H9 (cell line): Measurements from ENCODE around the gene PDZD4. TPM values are rescaled to one million over a fixed set of nuclear protein-coding genes. Genes with fewer than 3 reads are reported as not detected.

Source experiments
- DNase-seq: peaks from one replicate; pipeline ENCODE4 v3.0.0-alpha.2; 2017
- H2AFZ ChIP-seq: one replicate; pipeline ENCODE4 v1.6.1; 2013; ENCODE audit warnings: mild to moderate bottlenecking, low read length, control low read depth, moderate library complexity
- H2AK5ac ChIP-seq: 2 replicates; pipeline ENCODE4 v1.6.1; 2013; ENCODE audit warnings: low read length, control low read depth, mixed read lengths; ENCODE audit not compliant: insufficient read length
- H2BK120ac ChIP-seq: one replicate; pipeline ENCODE4 v1.6.1; 2013; ENCODE audit warnings: low read depth, mild to moderate bottlenecking, low read length, control low read depth, inconsistent platforms; ENCODE audit not compliant: poor library complexity, severe bottlenecking
- H2BK12ac ChIP-seq: 2 replicates; pipeline ENCODE4 v1.6.1; 2013; ENCODE audit warnings: low read length, control low read depth, mixed read lengths, low read depth; ENCODE audit not compliant: insufficient read length
- H2BK15ac ChIP-seq: 2 replicates; pipeline ENCODE4 v1.6.1; 2013; ENCODE audit warnings: low read depth, low read length, control low read depth
- H2BK20ac ChIP-seq: one replicate; pipeline ENCODE4 v1.6.1; 2013; ENCODE audit warnings: low read depth, mild to moderate bottlenecking, low read length, control low read depth, inconsistent platforms; ENCODE audit not compliant: poor library complexity, severe bottlenecking
- H2BK5ac ChIP-seq: 2 replicates; pipeline ENCODE4 v1.6.1; 2013; ENCODE audit warnings: low read length, control low read depth, mixed read lengths; ENCODE audit not compliant: insufficient read length
- H3K14ac ChIP-seq: 2 replicates; pipeline ENCODE4 v1.6.1; 2013; ENCODE audit warnings: low read length, control low read depth; ENCODE audit not compliant: insufficient read depth
- H3K18ac ChIP-seq: 2 replicates; pipeline ENCODE4 v1.6.1; 2013; ENCODE audit warnings: low read depth, mild to moderate bottlenecking, mixed read lengths, low read length, control low read depth; ENCODE audit not compliant: insufficient read length
- H3K23ac ChIP-seq: 2 replicates; pipeline ENCODE4 v1.6.1; 2013; ENCODE audit warnings: low read length, control low read depth, mixed read lengths, low read depth; ENCODE audit not compliant: insufficient read length
- H3K23me2 ChIP-seq: 2 replicates; pipeline ENCODE4 v1.6.1; 2013; ENCODE audit warnings: low read depth, mild to moderate bottlenecking, mixed read lengths, low read length, control low read depth; ENCODE audit not compliant: insufficient read length, poor library complexity, severe bottlenecking
- H3K27ac ChIP-seq: 2 replicates; pipeline ENCODE4 v1.5.1; 2013; ENCODE audit warnings: low read length, control low read depth, mixed read lengths, low read depth; ENCODE audit not compliant: insufficient read length
- H3K27me3 ChIP-seq: 2 replicates; pipeline ENCODE4 v1.6.1; 2013; ENCODE audit warnings: low read length, control low read depth, inconsistent platforms; ENCODE audit not compliant: insufficient read depth
- H3K4ac ChIP-seq: 2 replicates; pipeline ENCODE4 v1.6.1; 2013; ENCODE audit warnings: low read depth, mild to moderate bottlenecking, control low read depth, inconsistent platforms, low read length, moderate library complexity
- H3K4me1 ChIP-seq: 2 replicates; pipeline ENCODE4 v1.6.1; 2013; ENCODE audit warnings: low read length, control low read depth, inconsistent platforms; ENCODE audit not compliant: insufficient read depth
- H3K4me2 ChIP-seq: 2 replicates; pipeline ENCODE4 v1.6.1; 2013; ENCODE audit warnings: low read length, control low read depth, mixed read lengths; ENCODE audit not compliant: insufficient read length, insufficient read depth
- H3K56ac ChIP-seq: 2 replicates; pipeline ENCODE4 v1.6.1; 2013; ENCODE audit warnings: low read depth, mild to moderate bottlenecking, mixed read lengths, low read length, control low read depth; ENCODE audit not compliant: insufficient read length
- H3K79me1 ChIP-seq: 2 replicates; pipeline ENCODE4 v1.6.1; 2013; ENCODE audit warnings: low read depth, mild to moderate bottlenecking, moderate library complexity, low read length, control low read depth, inconsistent platforms; ENCODE audit not compliant: insufficient read depth, poor library complexity, severe bottlenecking
- H3K79me2 ChIP-seq: 2 replicates; pipeline ENCODE4 v1.6.1; 2013; ENCODE audit warnings: low read length, control low read depth, inconsistent platforms; ENCODE audit not compliant: insufficient read depth
- H3K9ac ChIP-seq: 2 replicates; pipeline ENCODE4 v1.6.1; 2013; ENCODE audit warnings: low read length, control low read depth, mixed read lengths; ENCODE audit not compliant: insufficient read length; ENCODE audit errors: extremely low read depth
- H3K9me3 ChIP-seq: one replicate; pipeline ENCODE4 v1.6.1; 2013; ENCODE audit warnings: low read depth, low read length, inconsistent platforms; ENCODE audit not compliant: control insufficient read depth
- H3T11ph ChIP-seq: one replicate; pipeline ENCODE4 v1.6.1; 2013; ENCODE audit warnings: mild to moderate bottlenecking, low read length, control low read depth, inconsistent platforms
- H4K20me1 ChIP-seq: one replicate; pipeline ENCODE4 v1.6.1; 2013; ENCODE audit not compliant: control insufficient read depth, insufficient read length, insufficient read depth
- H4K5ac ChIP-seq: 2 replicates; pipeline ENCODE4 v1.6.1; 2013; ENCODE audit warnings: low read depth, mild to moderate bottlenecking, mixed read lengths, low read length, control low read depth; ENCODE audit not compliant: insufficient read length
- H4K8ac ChIP-seq: replicated peaks from 2 replicates; pipeline ENCODE4 v1.6.1; 2013; ENCODE audit warnings: low read length, control low read depth, mixed read lengths, low read depth; ENCODE audit not compliant: insufficient read length
- H4K91ac ChIP-seq: 2 replicates; pipeline ENCODE4 v1.6.1; 2013; ENCODE audit warnings: low read depth, mild to moderate bottlenecking, moderate library complexity, mixed read lengths, low read length, control low read depth; ENCODE audit not compliant: insufficient read length
- H3K27ac Mint-ChIP-seq, 3 experiments: 2 replicates in 2 of 3; 3 replicates in 1 of 3; pipeline ENCODE4 v1.8.0; 2020 to 2021; ENCODE audit warnings: mixed read lengths in 3 of 3, mild to moderate bottlenecking in 1 of 3, moderate library complexity in 1 of 3
- H3K27me3 Mint-ChIP-seq: 2 replicates; pipeline ENCODE4 v1.8.0; 2021; ENCODE audit warnings: low read depth, mild to moderate bottlenecking, moderate library complexity, mixed read lengths
- H3K36me3 Mint-ChIP-seq, 3 experiments: 2 replicates in 2 of 3; 3 replicates in 1 of 3; pipeline ENCODE4 v1.8.0; 2020 to 2021; ENCODE audit warnings: low read depth in 3 of 3, mixed read lengths in 3 of 3; ENCODE audit not compliant: insufficient read depth in 1 of 3
- H3K4me1 Mint-ChIP-seq, 2 experiments: 2 replicates each; pipeline ENCODE4 v1.8.0; 2020; ENCODE audit warnings: mixed read lengths in 2 of 2
- H3K4me3 Mint-ChIP-seq, 2 experiments: 2 replicates in 1 of 2; 3 replicates in 1 of 2; pipeline ENCODE4 v1.8.0; 2020 to 2021; ENCODE audit warnings: mild to moderate bottlenecking in 2 of 2, mixed read lengths in 2 of 2, moderate library complexity in 1 of 2
- H3K9me3 Mint-ChIP-seq, 2 experiments: 2 replicates in 1 of 2; 3 replicates in 1 of 2; pipeline ENCODE4 v1.8.0; 2020; ENCODE audit warnings: mild to moderate bottlenecking in 2 of 2, mixed read lengths in 2 of 2, moderate library complexity in 1 of 2
- CTCF ChIP-seq: fragments of 200-600 bp; sonication (generic); conservative IDR thresholded peaks from 3 replicates; pipeline ENCODE4 v1.8.0; 2021; ENCODE audit warnings: antibody characterized with exemption, mild to moderate bottlenecking
- WGBS: extraction: QIAGEN DNeasy Blood & Tissue Kit; methylation state at CpG from one replicate; pipeline ENCODE4 v1.1.7; 2013; ENCODE audit warnings: missing lambda C conversion rate, low lambda C conversion rate, mixed read lengths; ENCODE audit not compliant: insufficient read length; ENCODE audit errors: extremely low coverage; 5-methylcytosine and 5-hydroxymethylcytosine counted together
- total RNA-seq: library from RNA; stranded (reverse); gene quantifications from 2 replicates; pipeline ENCODE4 v1.2.1, GENCODE V29; 2021

Gene PDZD4
- total RNA-seq, 1 experiment from 2014 or later = 110 TPM

- H3K27ac Mint-ChIP-seq = no peak overlapping the region
- no peak for DNase-seq
- no peak overlapping the region for H2BK120ac ChIP-seq
Observed at GRCh38 chrX:153874366-153875125, 44.2 kb upstream of the PDZD4 start.

More at GRCh38 chrX:153874366-153875125, 44.2 kb upstream of the PDZD4 start:
- H4K5ac ChIP-seq = no peak overlapping the region
- no peak overlapping the region for H2BK20ac ChIP-seq
- no peak overlapping the region for H4K91ac ChIP-seq
- H3T11ph ChIP-seq = no peak overlapping the region
- H3K79me2 ChIP-seq = no peaks in the 10 kb centered on the region
- no peak overlapping the region for H3K14ac ChIP-seq
- H3K27me3 Mint-ChIP-seq = peaks cover 14% of the 10 kb centered on the region
- no peak overlapping the region for H3K4me2 ChIP-seq
- no peak overlapping the region for H2BK15ac ChIP-seq
- H3K79me1 ChIP-seq = no peaks in the 10 kb centered on the region
- no CpG with 5 or more reads among the region's 13 CpGs for WGBS
- H3K23me2 ChIP-seq = peaks cover 3% of the 10 kb centered on the region
- H2BK5ac ChIP-seq = no peak overlapping the region
- TF ChIP-seq CTCF = no peak
- no peaks in the 10 kb centered on the region for H4K20me1 ChIP-seq
- no peak overlapping the region for H2AFZ ChIP-seq
- H3K27me3 ChIP-seq = no peaks in the 10 kb centered on the region
- H3K36me3 Mint-ChIP-seq = peaks cover 6 to 23% (median 13%) of the 10 kb centered on the region in 3 experiments; a peak in 6 of 7 replicates
- H3K4ac ChIP-seq = no peak overlapping the region
- no peak overlapping the region for H4K8ac ChIP-seq
- H2AK5ac ChIP-seq = no peak overlapping the region
- H3K4me1 Mint-ChIP-seq = peaks cover 23 to 51% of the 10 kb centered on the region in 2 experiments
- no peak overlapping the region for H3K27ac ChIP-seq
- H3K4me3 Mint-ChIP-seq = peak overlapping the region in 1 of 2 experiments; percentile 22; a peak in 3 of 5 replicates
- no peak overlapping the region for H3K9ac ChIP-seq
- H3K56ac ChIP-seq = no peak overlapping the region
- no peaks in the 10 kb centered on the region for H3K9me3 ChIP-seq
- peaks cover 69 to 86% of the 10 kb centered on the region in 2 experiments for H3K9me3 Mint-ChIP-seq
- H3K23ac ChIP-seq = no peak overlapping the region
- H3K4me1 ChIP-seq = no peaks in the 10 kb centered on the region; the same call in none of the 2 replicates
- H3K18ac ChIP-seq = no peak overlapping the region
- no peak overlapping the region for H2BK12ac ChIP-seq
